Heart right ventricle (tissue), 16 donors: ENCODE data around the gene FAM209A. TPM values are rescaled to one million over a fixed set of nuclear protein-coding genes. Genes with fewer than 3 reads are reported as not detected.
"Not testable (repeated sequence)": the region's sequence is repeated elsewhere in the genome, so short reads cannot be mapped to it uniquely, and the experiment has no call there.

Experiments
- ATAC-seq, 8 donors: fragments of 200-7000 bp; cut with Tn5 transposase; one replicate each; pipeline ENCODE4 v1.9.1; 2020; ENCODE audit warnings: mild to moderate bottlenecking in 8 of 8, moderate library complexity in 8 of 8, moderate number of reproducible peaks in 1 of 8
- DNase-seq, 2 donors: peaks; one replicate each; pipeline ENCODE4 v3.0.0-alpha.2; 2020
- H3K27ac ChIP-seq, 10 donors: fragments of 200-600 bp; sonication (generic) in 2 of 10; one replicate each; pipeline versions ENCODE4 v1.5.0 to v1.8.0; 2020 to 2022; ENCODE audit warnings: mild to moderate bottlenecking in 3 of 10
- H3K27me3 ChIP-seq, 7 donors: fragments of 200-600 bp; one replicate each; pipeline ENCODE4 v1.8.0; 2021 to 2022; ENCODE audit warnings: mild to moderate bottlenecking in 2 of 7
- H3K36me3 ChIP-seq, 9 donors: fragments of 200-600 bp; sonication (generic) in 1 of 9; one replicate each; pipeline versions ENCODE4 v1.5.0 to v1.8.0; 2020 to 2022; ENCODE audit warnings: mild to moderate bottlenecking in 2 of 9
- H3K4me1 ChIP-seq, 9 donors: fragments of 200-600 bp; sonication (generic) in 1 of 9; one replicate each; pipeline versions ENCODE4 v1.5.0 to v1.8.0; 2020 to 2022; ENCODE audit warnings: mild to moderate bottlenecking in 4 of 9
- H3K4me3 ChIP-seq, 10 donors: fragments of 200-600 bp; sonication (generic) in 2 of 10; one replicate each; pipeline versions ENCODE4 v1.5.0 to v1.8.0; 2020 to 2022; ENCODE audit warnings: mild to moderate bottlenecking in 7 of 10, moderate library complexity in 2 of 10
- H3K9me3 ChIP-seq, 11 donors: fragments of 200-600 bp in 10 of 11; sonication (generic) in 2 of 11; one replicate each; pipeline versions ENCODE4 v1.5.0 to v1.8.0; 2013 to 2022; ENCODE audit warnings: mild to moderate bottlenecking in 2 of 11, control low read depth in 1 of 11, moderate library complexity in 1 of 11
- CTCF ChIP-seq, 9 donors: fragments of 200-600 bp; sonication (generic) in 2 of 9; IDR thresholded peaks; one replicate each; pipeline versions ENCODE4 v1.5.0 to v1.8.0; 2021 to 2022; ENCODE audit warnings: antibody characterized with exemption in 9 of 9, mild to moderate bottlenecking in 5 of 9, moderate library complexity in 1 of 9
- WGBS, 2 donors: extraction: QIAGEN DNeasy Blood & Tissue Kit; methylation state at CpG; one replicate each; pipeline ENCODE4 v1.1.7; 2013; ENCODE audit warnings: inconsistent platforms in 1 of 2; 5-methylcytosine and 5-hydroxymethylcytosine counted together
- intact Hi-C, 10 donors: fragments of 100-400 bp; cut with DNase I; formaldehyde crosslinking; loops; one replicate each; pipeline versions ENCODE4 v1.11.1 to v1.14.2; 2022
- polyA plus RNA-seq, 2 donors: library from polyadenylated mRNA; stranded (reverse); fragments of 200-250 nt; gene quantifications; one replicate each; pipeline ENCODE4 v1.2.3, GENCODE V29; 2013
- total RNA-seq, 10 donors: library from RNA; stranded (reverse); fragmentation: NEBNext Ultra II Directional in 3 of 10; extraction: Animal tissue kit (Norgen Biotek cat#: 25700) in 3 of 10; gene quantifications; one replicate each; pipeline versions ENCODE4 v1.2.1 to v1.2.4, GENCODE V29; 2021 to 2023
- donor health status: Arrhythmogenic right ventricular cardiomyopathy.
- donor health status: ischemic (EF 13 %, LVEDD 7.1; RV severe dilation, severe dysfunction).
- donor health status: healthy with polysubstance abuse.
- donor health status: DM: no; HTN: yes; CAD: no.
- donor health status: DM: no; HTN: no; CAD: no.
- donor health status: ischemic (EF 25% LVEDD 6.9; RV normal size, moderate dysfunction).
- donor health status: ischemic (EF 25% LVEDD 5.7; RV mildly dilated, moderate dysfunction).
- donor health status: healthy.
- donor health status: DM: yes; HTN: yes; CAD: no.
- donor health status: Ischemic cardiomyopathy.
- donor health status: ischemic (EF 35%, LVEDD 5.7; RV mildly dilated, moderate dysfunction).
- donor health status: nonischemic (EF 11% LVEDD 7.7; RV severe dilation, severe dysfunction).
- donor health status: DM: yes; HTN: yes; CAD: no.
- donor health status: PGD.
- donor health status: ischemic (EF 29% LVEDD 5.4; RV normal size, mild dysfunction).
- donor health status: nonischemic (EF 23%, LVEDD 6.1; RV moderate dilation, normal function).

Gene FAM209A
- total and polyA plus RNA-seq, 12 donors, result 0.04 TPM; not detected in 11

GRCh38 chr20:56522311-56522710 lies 2.2 kb upstream of the FAM209A start:
- no peaks in the 10 kb centered on the region for H3K27me3 ChIP-seq
- peaks cover 0 to 31% (median 22%) of the 10 kb centered on the region in 11 donors for H3K9me3 ChIP-seq
- peaks cover 0 to 44% (median 32%) of the 10 kb centered on the region in 9 donors for H3K36me3 ChIP-seq
- no peak for DNase-seq
- no peak for ATAC-seq
- no peak for TF ChIP-seq CTCF (IDR thresholded peaks at IDR 0.05)
- peaks cover 0 to under 1% (median 0%) of the 10 kb centered on the region in 9 donors for H3K4me1 ChIP-seq
- 86 to 93% methylated on average over 6 of the region's 6 CpGs for WGBS, 2 donors
- H3K4me3 ChIP-seq, result no peak overlapping the region
- no peak overlapping the region for H3K27ac ChIP-seq
- intact Hi-C loops, result no loop called here

- intact Hi-C loops, result no loop called here
- 92 to 93% methylated on average over 7 of the region's 7 CpGs for WGBS, 2 donors
- ATAC-seq (no peak), DNase-seq (no peak)
- no peak for TF ChIP-seq CTCF (IDR thresholded peaks at IDR 0.05)
- H3K36me3 ChIP-seq, result no peaks in the 10 kb centered on the region
- no peaks in the 10 kb centered on the region for H3K9me3 ChIP-seq
- H3K27ac ChIP-seq, result no peak overlapping the region
- no peaks in the 10 kb centered on the region for H3K4me1 ChIP-seq
- no peak overlapping the region for H3K4me3 ChIP-seq
- H3K27me3 ChIP-seq, result no peaks in the 10 kb centered on the region
These were observed 3.0 kb downstream of the FAM209A start for GRCh38 chr20:56527521-56527920.

DNA sequence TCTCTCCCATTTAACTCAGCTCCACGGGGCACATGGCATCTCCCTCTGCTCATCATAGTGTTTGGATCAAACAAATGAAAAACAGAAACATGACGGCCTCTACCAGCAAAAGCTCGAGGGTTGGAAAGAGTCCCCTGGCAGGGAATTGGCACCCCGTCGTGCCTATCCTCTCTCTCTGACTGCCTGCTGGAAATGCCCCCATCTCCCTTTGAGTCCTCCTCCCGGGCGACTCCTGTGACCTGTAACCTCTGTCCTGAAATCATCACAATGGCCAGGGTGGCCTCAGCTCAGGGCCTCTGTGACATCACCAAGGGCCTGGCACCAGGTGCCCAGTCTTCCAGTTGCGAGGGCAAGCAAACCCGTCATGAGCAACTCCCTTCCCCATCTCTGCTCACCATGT lies 8.4 kb downstream of the FAM209A start, which contains the start of gene FAM209B:
FAM209B (plus strand) TSS at position 301 of the 400 bp plus-strand sequence; CDS start at position 397, 96 bp downstream.
- H3K27ac ChIP-seq, ATAC-seq, H3K36me3 ChIP-seq, H3K27me3 ChIP-seq, H3K4me3 ChIP-seq, H3K4me1 ChIP-seq, H3K9me3 ChIP-seq, DNase-seq, intact Hi-C loops: not testable (repeated sequence)
- 85 to 90% methylated on average over 9 of the region's 9 CpGs for WGBS, 2 donors

- intact Hi-C loops, result no loop called here
- no peak for DNase-seq
- WGBS, 2 donors, result 78 to 81% methylated on average over 3 of the region's 3 CpGs
These were observed 13.5 kb downstream of the FAM209A start for GRCh38 chr20:56537997-56538396.

More at GRCh38 chr20:56537997-56538396, 13.5 kb downstream of the FAM209A start:
- no peak for ATAC-seq
- Histone ChIP-seq H3K4me1 (no peaks in the 10 kb centered on the region), H3K9me3 (peaks cover 0 to 5% (median 0%) of the 10 kb centered on the region in 11 donors), H3K27me3 (no peaks in the 10 kb centered on the region), H3K36me3 (no peaks in the 10 kb centered on the region), H3K27ac (no peak overlapping the region), H3K4me3 (no peak overlapping the region)
- no peak for TF ChIP-seq CTCF (IDR thresholded peaks at IDR 0.05)
